ENCODE results near the gene SV2A.
A peak's percentile ranks its signal among the peaks of the same experiment; 100 is the strongest.
"Not testable (repeated sequence)": the region's sequence is repeated elsewhere in the genome, so short reads cannot be mapped to it uniquely, and the experiment has no call there.

SV2A gene

DNA sequence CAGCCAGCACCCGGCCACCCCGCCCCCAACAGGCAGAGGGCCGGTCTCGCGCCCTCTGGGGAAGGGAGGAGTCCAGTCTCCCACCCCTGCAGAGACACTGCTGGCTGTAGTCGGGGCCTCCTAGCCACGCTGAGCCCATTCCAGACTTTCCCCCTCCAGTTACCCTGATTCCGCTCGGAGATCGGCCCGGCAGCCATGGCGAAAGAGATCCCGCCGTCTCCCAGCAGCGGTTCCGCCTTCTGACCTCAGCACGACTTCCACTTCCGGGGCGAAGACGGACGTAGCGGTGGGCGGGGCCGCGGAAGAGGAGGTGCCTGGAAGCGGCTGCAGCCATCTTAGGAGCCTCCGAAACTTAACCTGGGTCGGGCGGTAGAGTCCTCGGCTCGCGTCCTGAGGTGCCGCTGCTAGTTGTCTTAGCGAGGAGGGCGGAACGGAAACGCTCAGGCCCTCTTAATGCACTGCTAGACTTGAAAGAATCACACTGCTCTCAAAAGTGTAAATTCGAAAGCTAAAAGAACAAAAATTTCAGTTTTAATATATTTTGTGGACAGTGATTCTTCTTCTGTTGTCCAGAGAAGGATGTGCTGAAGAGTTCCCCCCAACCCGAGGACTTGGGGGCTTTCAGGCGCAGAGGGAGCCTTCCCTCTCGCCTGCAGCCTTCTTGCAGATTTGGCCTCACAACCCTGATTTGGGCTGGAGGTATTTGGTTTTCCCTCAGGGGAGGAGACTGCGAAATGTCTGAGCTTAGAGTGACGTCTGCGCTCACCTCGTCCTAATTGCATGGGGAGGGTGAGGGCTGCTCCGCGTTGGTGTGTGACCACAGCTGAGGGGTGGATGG is 10.1 kb upstream of the SV2A start, which contains the start of gene SF3B4:
Gene SF3B4, minus strand, starts transcription at position 241 of the 838 bp plus-strand sequence. Its CDS starts 44 bp downstream, at position 197.
- DNase-seq: peak; percentile 94 to 97

- DNase-seq: no peak
These were observed 9.5 kb upstream of the SV2A start for GRCh38 chr1:149927056-149927562.

GRCh38 chr1:149926296-149926695 is 8.7 kb upstream of the SV2A start:
- no peak for DNase-seq

DNA sequence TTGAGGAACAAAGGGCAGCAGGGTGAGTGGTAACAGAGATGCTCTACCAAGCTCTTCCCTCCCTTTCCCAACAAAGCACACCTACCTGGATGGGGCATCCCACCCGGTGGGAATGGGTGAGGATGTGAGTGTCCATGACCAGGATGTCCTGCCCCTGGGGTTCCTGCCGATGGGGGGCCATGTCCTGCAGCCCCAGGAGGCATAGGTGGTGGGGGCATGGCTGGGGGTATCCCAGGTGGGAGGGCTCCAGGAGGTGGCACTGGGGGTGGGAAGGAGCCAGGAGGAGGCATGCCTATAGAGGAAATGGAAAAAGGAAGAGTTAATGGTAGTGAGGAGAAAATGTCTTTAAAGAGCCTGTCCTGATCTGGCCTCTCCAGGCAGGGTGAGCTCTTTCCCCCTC is 8.1 kb upstream of the SV2A start:
- no peak for DNase-seq

DNA sequence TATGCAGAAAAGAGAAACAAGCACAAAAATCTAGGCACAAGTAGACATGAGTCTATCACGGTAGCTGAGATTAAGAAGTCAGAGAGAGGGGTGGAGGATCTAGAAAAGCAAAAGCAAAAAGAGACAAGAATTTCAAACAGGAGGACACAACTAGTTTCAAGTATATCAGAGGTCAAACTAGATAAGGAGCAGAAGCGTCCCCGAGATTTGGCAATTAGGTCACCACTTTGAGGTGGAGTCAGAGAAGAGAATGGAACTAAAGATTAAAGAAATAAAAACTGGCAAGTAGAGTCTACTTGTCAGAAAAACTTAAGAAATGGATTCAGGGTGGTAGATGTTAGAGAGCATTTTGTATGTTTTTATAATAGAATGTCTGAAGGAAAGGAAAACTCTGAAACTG is 7.7 kb upstream of the SV2A start:
- no peak for DNase-seq

DNA sequence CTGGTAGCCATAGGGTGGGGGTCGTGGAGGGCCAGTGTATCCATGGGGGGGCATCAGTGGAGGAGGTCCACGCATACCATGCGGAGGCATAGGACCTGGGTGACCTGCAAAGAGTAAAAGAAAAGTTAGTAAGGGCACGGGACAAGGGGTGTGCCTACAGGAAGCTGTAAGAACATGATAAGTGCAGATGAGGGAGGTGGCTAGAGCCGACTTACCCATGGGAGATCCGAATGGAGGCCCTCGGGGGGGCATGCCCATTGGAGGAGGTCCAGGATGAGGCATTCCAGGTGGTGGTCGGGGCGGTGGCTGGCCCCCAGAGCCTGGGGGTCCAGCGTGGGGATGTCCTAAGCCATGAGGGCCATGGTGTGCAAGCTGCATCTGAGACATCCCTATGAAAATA is 6.0 kb upstream of the SV2A start:
- DNase-seq: no peak

DNA sequence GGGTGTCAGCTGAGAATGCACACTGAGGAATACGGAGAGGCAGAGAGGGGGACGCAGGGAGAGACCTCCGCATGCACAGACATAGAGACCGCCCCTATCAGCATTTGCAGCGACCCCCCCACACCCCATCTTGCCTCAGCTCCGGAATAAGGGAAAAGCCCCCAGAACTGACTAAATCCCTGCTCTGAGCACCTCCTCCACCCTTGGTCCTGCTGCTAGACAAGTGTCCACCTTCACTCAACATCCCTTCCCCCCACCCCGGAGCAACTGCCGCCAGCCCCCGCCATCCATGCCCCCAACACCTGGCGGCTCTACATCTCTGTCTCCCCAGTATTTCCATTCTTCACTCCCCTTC is 769 bp downstream of the SV2A start:
- DNase-seq: no peak

DNA sequence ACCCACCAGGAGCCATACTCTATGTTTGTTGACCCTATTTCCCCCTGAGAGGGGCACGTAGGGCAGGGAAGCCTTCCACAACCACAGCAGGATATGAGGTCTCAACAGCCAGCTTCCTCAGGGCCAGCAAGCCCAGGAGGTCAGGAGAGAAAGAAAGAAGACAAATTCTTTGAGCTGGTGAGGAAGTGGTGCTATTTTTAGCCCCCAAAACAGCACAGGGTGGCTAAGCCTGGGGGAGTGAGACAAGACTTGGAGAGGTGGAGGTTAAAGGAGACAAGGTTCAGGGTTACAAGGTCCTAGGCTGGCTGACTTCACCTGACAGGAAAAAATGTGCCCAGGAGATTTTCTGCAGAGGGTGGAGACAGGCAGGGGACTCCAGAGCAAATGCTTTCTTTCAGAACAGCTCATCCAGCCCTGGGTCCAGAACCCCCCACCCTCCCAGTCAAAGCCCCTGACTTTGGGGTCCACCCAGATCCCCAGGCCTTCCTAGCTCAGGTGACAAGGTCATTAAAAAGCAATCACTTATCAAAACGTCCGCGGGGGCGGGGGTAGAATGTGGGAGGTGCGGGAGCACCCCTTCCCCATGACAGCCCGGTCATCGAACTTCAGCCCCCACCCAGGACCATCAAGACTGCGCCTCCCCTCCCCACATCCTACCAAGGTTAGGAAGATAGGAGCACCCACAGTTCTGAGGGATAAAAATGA is 1.3 kb downstream of the SV2A start:
- DNase-seq: no peak

DNA sequence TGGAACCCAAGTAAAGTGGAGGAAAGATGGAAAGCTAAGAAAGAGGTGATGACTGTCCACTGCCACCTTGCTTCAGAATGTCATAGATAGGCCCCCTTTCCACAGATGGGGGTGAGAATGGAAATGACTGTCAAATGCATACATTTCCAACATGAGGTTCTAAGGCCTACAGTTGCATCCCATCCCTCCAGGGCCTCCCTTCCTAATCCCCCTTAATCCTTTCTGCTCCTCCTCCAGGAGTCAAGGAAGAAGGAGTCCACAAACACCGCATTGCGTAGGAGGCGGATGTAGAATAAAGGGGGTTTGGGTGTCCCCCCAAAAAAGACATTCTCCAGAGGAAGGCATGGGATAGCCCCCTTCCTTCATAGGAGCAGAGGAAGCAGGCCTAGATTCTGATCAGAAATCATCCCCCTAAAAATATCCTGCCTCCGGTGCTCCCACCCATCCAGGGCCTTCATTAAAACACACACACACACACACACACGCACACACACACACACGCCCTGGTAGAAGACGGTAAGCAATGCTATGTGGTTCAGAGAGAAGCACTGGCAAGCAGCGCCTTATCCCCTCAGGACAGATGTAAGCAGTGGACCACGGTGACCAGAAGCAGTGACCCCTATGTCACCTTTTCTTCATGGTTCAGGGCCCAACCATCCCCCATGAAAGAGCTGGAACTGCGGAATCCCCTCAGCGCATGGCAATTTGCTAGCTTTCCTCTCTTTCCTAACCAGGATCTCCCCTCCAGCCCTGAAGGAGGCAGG is 2.0 kb downstream of the SV2A start:
- no peak for DNase-seq

GRCh38 chr1:149914545-149914944 is 3.1 kb downstream of the SV2A start:
- no peak for DNase-seq

DNA sequence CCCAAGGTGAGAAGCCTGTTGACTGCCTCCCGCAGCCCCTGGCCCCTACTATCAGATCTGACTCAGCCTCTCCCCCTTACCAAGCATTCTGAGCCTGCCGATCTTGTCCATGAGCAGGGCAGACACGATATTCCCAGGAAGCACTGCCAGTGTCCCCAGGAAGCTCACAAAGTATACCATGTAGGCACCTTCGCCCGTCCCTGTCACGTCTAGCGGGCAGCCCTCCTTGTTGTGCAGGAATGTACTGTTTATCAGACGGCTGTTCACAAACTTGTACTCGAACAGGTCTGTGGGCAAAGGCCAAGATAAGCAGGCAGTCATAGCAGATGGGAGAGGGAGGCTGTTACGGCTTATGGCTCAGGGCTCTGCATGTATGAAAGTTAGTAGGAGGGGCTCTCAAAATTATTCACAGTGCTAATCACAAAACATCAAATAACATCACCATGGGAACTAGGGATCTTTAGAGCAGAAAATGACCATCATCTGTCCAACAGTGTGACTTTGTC is 11.0 kb downstream of the SV2A start:
- no peak for DNase-seq

- DNase-seq: no peak
These were observed 13.7 kb downstream of the SV2A start for GRCh38 chr1:149903836-149904491.

DNA sequence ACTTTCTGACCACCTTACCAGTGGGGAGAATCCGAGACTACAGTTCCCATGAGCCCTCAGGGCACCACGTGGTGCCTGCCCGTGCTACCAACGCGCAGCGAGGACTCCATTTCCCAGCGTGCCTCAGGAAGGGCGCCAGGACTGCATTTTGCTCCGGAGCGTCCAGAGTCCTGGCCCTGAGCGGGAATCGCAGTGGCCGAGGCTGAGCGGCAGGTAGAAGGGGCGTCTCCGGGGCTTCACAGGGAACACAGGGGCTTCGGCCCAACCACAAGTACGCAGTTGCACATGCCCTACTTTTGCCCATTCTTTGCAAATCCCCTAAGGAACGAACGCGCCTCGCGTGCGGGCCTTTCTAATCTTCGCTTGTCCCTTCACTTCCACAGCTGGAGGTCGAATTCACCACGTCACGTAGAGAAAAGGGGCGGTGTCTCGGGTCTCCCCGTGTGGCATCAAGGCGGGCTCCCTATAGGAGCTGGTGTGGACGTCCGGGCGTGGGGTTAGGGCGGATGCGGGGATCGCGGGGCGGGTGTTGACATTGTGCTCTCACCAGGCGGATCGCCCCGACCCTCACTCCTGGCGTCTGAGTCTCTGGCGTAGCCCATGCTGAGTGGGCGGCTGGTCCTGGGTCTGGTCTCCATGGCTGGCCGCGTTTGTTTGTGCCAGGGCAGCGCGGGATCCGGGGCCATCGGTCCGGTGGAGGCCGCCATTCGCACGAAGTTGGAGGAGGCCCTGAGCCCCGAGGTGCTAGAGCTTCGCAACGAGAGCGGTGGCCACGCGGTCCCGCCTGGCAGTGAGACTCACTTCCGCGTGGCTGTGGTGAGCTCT is 18.0 kb downstream of the SV2A start, which contains the start of gene BOLA1:
Gene BOLA1, plus strand, starts transcription at position 109 of the 825 bp plus-strand sequence. Its CDS starts 492 bp downstream, at position 601.
- peak; percentile 80 to 89 for DNase-seq

DNA sequence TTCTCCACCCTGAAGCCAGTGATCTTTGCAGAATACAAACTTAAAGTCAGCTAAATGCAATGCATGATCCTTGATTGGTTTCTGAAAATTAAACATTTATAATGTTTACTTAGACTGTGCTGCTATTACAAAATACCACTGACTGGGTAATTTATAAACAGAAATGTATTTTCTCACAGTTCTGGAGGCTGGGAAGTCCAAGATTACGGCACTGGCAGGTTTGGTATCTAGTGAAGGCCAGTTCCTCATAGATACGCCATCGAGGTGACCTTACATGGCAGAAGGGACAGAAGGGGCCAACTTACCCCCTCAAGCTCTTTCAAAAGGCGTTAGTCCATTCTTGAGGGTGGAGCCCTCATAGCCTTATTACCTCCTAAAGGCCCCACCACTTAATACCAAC is 21.1 kb downstream of the SV2A start:
- no peak for DNase-seq

- DNase-seq: no peak
These were observed 28.7 kb downstream of the SV2A start for GRCh38 chr1:149888999-149889289.

GRCh38 chr1:149888247-149888998 is 29.2 kb downstream of the SV2A start:
- DNase-seq: peak; percentile 83 to 87

DNA sequence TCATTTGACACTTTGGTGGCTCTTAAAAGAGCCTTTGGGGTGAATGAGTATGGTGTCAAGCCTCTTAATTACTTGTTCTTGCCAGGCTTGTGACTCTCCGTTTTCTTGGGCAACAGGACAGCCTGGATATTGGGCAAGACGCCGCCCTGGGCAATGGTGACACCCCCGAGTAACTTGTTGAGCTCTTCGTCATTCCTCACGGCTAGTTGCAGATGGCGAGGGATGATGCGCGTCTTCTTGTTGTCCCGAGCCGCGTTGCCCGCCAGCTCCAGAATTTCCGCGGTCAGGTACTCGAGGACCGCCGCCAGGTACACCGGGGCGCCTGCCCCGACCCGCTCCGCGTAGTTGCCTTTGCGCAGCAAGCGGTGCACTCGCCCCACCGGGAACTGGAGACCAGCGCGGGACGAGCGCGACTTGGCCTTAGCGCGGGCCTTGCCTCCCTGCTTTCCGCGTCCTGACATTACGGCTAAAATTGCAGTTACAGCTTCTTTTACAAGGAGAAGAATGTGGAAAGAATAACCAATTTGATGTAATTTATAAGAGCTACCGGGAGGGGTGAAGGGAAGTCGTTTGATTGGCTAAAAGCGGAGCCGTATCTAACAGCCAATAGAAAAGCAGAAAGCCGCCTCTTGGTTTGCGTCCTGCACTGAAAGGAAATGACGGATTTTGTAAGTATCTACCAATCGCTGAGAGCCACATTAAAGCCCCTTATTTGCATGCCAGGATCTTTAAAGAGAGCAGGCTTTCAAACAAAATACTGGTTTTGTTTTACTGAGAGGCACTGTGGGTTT is 30.0 kb downstream of the SV2A start:
- peak; percentile 97 to 98 for DNase-seq

DNA sequence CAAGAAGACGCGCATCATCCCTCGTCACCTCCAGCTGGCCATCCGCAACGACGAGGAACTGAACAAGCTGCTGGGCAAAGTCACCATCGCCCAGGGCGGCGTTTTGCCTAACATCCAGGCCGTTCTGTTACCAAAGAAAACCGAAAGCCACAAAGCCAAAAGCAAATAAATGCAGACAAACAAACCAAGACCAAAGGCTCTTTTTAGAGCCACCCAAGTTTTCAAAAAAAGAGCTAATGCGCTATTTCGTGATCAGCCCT is 30.5 kb downstream of the SV2A start:
- not testable (repeated sequence) for DNase-seq

- peak; percentile 99 for DNase-seq
These were observed 31.0 kb downstream of the SV2A start for GRCh38 chr1:149886396-149887195.

- DNase-seq: peak in 1 of 2 donors; percentile 5
These were observed 31.6 kb downstream of the SV2A start for GRCh38 chr1:149886121-149886395.
